ENCODE data around the gene LDLRAD2. TPM values are rescaled to one million over a fixed set of nuclear protein-coding genes. Genes with fewer than 3 reads are reported as not detected.

Gene LDLRAD2
- total RNA-seq, 1 experiment from 2014 or later = not detected

DNA sequence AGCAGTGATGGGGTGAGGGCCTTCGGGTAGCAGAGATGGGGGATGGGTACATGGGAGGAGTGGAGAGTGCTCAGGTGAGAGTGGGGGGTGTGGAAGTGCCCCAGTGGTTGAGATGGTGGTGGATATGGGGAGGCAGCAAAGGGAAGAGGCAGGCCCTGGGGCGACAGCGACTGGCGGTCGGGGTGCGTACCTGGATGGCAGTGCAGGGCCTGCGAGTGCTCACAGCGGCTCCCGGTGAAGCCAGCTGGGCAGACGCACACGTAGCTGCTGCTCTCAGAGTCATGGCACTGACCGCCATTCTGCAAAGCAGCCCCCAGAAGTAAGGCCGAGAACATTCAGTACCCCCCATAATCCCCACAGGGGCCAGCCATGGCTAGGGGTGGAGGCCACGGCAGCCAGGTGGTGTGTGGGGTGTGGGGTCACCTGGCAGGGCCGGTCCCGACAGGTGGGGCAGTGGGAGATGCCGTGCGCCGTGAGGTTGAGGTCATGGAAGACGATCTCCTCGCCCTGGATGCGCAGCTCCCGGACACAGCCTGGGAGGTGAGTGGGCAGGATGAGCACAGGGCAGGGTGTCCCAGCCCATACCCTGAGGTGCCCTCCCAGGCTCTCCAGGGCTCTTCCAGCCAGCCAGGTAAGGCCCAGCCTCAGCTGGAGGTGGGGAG, 18.9 kb downstream of the LDLRAD2 start:
- Histone ChIP-seq H3K27ac (ENCODE audit: low read depth, low read length, poor library complexity, severe bottlenecking) (no peak overlapping the region), H3K4me3 (ENCODE audit: low read depth, low read length, poor library complexity, severe bottlenecking) (no peak overlapping the region), H3K27me3 (replicated peaks; ENCODE audit: insufficient read depth, low read depth, low read length, poor library complexity) (no peaks in the 10 kb centered on the region), H3K36me3 (ENCODE audit: insufficient read depth, low read length, poor library complexity, severe bottlenecking) (no peaks in the 10 kb centered on the region), H3K9me3 (ENCODE audit: low read depth, low read length, poor library complexity, severe bottlenecking) (no peaks in the 10 kb centered on the region), H3K4me1 (ENCODE audit: insufficient read depth, low read length, poor library complexity, severe bottlenecking) (no peaks in the 10 kb centered on the region)
- CTCF ChIA-PET = no interaction called here
- no peak for DNase-seq (ENCODE audit: low spot score)
- intact Hi-C loops (cut with micrococcal nuclease; ENCODE audit: unreplicated experiment) = no loop called here
- POLR2A ChIA-PET (ENCODE audit: low non-redundant PET) = no interaction called here
- BruUV-seq (replicated peaks) = no TSS peak
- TF ChIP-seq, protein P1, sequence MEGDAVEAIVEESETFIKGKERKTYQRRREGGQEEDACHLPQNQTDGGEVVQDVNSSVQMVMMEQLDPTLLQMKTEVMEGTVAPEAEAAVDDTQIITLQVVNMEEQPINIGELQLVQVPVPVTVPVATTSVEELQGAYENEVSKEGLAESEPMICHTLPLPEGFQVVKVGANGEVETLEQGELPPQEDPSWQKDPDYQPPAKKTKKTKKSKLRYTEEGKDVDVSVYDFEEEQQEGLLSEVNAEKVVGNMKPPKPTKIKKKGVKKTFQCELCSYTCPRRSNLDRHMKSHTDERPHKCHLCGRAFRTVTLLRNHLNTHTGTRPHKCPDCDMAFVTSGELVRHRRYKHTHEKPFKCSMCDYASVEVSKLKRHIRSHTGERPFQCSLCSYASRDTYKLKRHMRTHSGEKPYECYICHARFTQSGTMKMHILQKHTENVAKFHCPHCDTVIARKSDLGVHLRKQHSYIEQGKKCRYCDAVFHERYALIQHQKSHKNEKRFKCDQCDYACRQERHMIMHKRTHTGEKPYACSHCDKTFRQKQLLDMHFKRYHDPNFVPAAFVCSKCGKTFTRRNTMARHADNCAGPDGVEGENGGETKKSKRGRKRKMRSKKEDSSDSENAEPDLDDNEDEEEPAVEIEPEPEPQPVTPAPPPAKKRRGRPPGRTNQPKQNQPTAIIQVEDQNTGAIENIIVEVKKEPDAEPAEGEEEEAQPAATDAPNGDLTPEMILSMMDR (conservative IDR thresholded peaks at IDR 0.05; ENCODE audit: low read depth, low read length) = no peak
- no peak for TF ChIP-seq EZH2 (IDR thresholded peaks at IDR 0.05; ENCODE audit: borderline replicate concordance, low read depth, low read length, poor library complexity, severe bottlenecking)

DNA sequence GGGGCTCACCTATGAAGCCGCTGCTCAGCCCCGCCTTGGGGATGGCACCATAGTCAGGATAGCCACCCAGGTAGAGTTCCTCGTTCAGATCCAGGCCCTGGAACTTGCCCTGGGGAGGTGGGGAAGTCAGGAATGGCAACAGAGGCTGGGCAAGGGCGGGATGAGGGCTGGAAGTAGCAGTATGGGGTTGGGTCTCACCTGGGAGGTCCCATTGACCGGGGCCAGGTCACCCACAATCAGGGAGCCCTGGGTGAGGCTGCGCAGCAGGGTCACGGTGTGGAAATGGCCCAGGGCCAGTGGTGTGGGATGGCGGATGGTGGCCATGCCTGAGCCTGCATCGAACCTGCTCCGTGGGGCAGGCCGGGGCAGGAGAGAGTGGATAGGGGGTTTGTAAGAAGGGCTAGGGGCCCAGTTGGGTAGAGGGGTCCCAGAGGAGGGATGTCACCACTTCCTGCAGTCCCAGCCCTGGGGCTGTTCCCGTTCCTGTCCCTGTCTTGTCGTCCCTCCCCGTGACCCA, 19.4 kb downstream of the LDLRAD2 start:
- DNase-seq (ENCODE audit: low spot score) = no peak
- Histone ChIP-seq H3K27ac (ENCODE audit: low read depth, low read length, poor library complexity, severe bottlenecking) (no peak overlapping the region), H3K9me3 (ENCODE audit: low read depth, low read length, poor library complexity, severe bottlenecking) (no peaks in the 10 kb centered on the region), H3K27me3 (replicated peaks; ENCODE audit: insufficient read depth, low read depth, low read length, poor library complexity) (no peaks in the 10 kb centered on the region), H3K36me3 (ENCODE audit: insufficient read depth, low read length, poor library complexity, severe bottlenecking) (no peaks in the 10 kb centered on the region), H3K4me1 (ENCODE audit: insufficient read depth, low read length, poor library complexity, severe bottlenecking) (no peaks in the 10 kb centered on the region), H3K4me3 (ENCODE audit: low read depth, low read length, poor library complexity, severe bottlenecking) (no peak overlapping the region)
- ChIA-PET POLR2A (ENCODE audit: low non-redundant PET) (no interaction called here), CTCF (no interaction called here)
- TF ChIP-seq, protein P1 (conservative IDR thresholded peaks at IDR 0.05; ENCODE audit: low read depth, low read length) = no peak
- no peak for TF ChIP-seq EZH2 (IDR thresholded peaks at IDR 0.05; ENCODE audit: borderline replicate concordance, low read depth, low read length, poor library complexity, severe bottlenecking)
- no TSS peak for BruUV-seq (replicated peaks)
- intact Hi-C loops (cut with micrococcal nuclease; ENCODE audit: unreplicated experiment) = no loop called here

DNA sequence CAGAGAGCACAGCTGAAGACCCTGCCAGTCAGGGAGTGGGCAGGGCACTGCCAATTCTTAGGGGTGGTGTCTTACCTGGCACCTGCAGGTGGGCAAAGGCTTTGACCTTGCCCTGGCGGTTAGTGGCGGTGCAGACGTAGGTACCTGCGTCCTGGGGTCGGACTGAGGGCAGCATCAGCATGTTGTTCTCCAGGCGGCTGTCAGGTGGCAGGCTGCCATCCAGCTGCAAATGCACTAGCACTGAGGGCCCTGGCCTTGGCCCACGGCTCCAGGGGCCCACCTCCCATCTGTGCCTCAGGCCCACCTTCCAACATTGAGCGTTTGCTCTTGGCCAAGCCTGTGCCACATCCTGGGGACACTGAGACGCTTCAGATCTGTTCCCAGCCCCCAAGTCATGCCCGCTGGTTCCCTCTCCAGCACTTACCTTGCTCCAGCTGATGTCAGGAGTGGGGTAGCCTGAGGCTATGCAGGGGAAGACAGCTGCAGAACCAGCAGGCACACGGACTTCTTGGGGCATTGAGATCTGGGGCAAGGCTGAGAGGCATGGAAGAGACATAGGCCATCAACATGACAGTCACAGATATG, 21.4 kb downstream of the LDLRAD2 start:
- no peak for TF ChIP-seq EZH2 (IDR thresholded peaks at IDR 0.05; ENCODE audit: borderline replicate concordance, low read depth, low read length, poor library complexity, severe bottlenecking)
- TF ChIP-seq, protein P1 (conservative IDR thresholded peaks at IDR 0.05; ENCODE audit: low read depth, low read length) = no peak
- H3K4me3 ChIP-seq (ENCODE audit: low read depth, low read length, poor library complexity, severe bottlenecking) = no peak overlapping the region
- no peaks in the 10 kb centered on the region for H3K9me3 ChIP-seq (ENCODE audit: low read depth, low read length, poor library complexity, severe bottlenecking)
- CTCF ChIA-PET = no interaction called here
- intact Hi-C loops (cut with micrococcal nuclease; ENCODE audit: unreplicated experiment) = no loop called here
- no TSS peak for BruUV-seq (replicated peaks)
- H3K4me1 ChIP-seq (ENCODE audit: insufficient read depth, low read length, poor library complexity, severe bottlenecking) = no peaks in the 10 kb centered on the region
- no peaks in the 10 kb centered on the region for H3K36me3 ChIP-seq (ENCODE audit: insufficient read depth, low read length, poor library complexity, severe bottlenecking)
- no peak overlapping the region for H3K27ac ChIP-seq (ENCODE audit: low read depth, low read length, poor library complexity, severe bottlenecking)
- POLR2A ChIA-PET (ENCODE audit: low non-redundant PET) = no interaction called here
- H3K27me3 ChIP-seq (replicated peaks; ENCODE audit: insufficient read depth, low read depth, low read length, poor library complexity) = no peaks in the 10 kb centered on the region
- DNase-seq (ENCODE audit: low spot score) = no peak
